HCEC 1CT (cell line): ENCODE results near the gene LSS.
A peak's percentile ranks its signal among the peaks of the same experiment; 100 is the strongest.

Experiments used
- DNase-seq: peaks from one replicate; pipeline ENCODE4 v3.0.0-alpha.2; 2017

Gene LSS

GRCh38 chr21:46228345-46229051 is at the start of gene LSS:
Gene LSS (minus strand): TSS chr21:46228774. CDS start chr21:46228745, 29 bp downstream.
- peak; percentile 98 for DNase-seq

GRCh38 chr21:46274797-46275390 is 46.3 kb upstream of the LSS start:
- DNase-seq = no peak

- no peak for DNase-seq
Observed at GRCh38 chr21:46273341-46273740, 44.8 kb upstream of the LSS start.

- no peak for DNase-seq
Observed at GRCh38 chr21:46269466-46269865, 40.9 kb upstream of the LSS start.

GRCh38 chr21:46268371-46268770 is 39.8 kb upstream of the LSS start:
- no peak for DNase-seq

- no peak for DNase-seq
Observed at GRCh38 chr21:46266946-46267345, 38.4 kb upstream of the LSS start.

GRCh38 chr21:46265736-46266525 is 37.4 kb upstream of the LSS start:
- no peak for DNase-seq

- DNase-seq = no peak
Observed at GRCh38 chr21:46264690-46265144, 36.1 kb upstream of the LSS start.

- DNase-seq = no peak
Observed at GRCh38 chr21:46264046-46264689, 35.6 kb upstream of the LSS start.

- DNase-seq = no peak
Observed at GRCh38 chr21:46256501-46256994, 28.0 kb upstream of the LSS start.

GRCh38 chr21:46255758-46256337 is 27.3 kb upstream of the LSS start:
- no peak for DNase-seq

- no peak for DNase-seq
Observed at GRCh38 chr21:46255166-46255565, 26.6 kb upstream of the LSS start.

GRCh38 chr21:46254208-46254975 is 25.8 kb upstream of the LSS start:
- no peak for DNase-seq

GRCh38 chr21:46253610-46254124 is 25.1 kb upstream of the LSS start:
- no peak for DNase-seq

GRCh38 chr21:46252840-46253239 is 24.3 kb upstream of the LSS start:
- no peak for DNase-seq

- DNase-seq = peak; percentile 53
Observed at GRCh38 chr21:46250146-46250725, 21.7 kb upstream of the LSS start.

GRCh38 chr21:46248827-46249226 is 20.3 kb upstream of the LSS start:
- DNase-seq = no peak

GRCh38 chr21:46248422-46248782 is 19.8 kb upstream of the LSS start:
- DNase-seq = no peak

- no peak for DNase-seq
Observed at GRCh38 chr21:46247699-46248421, 19.3 kb upstream of the LSS start.

GRCh38 chr21:46246345-46246744 is 17.8 kb upstream of the LSS start:
- no peak for DNase-seq
